ENCODE data around the gene MBOAT1.

DNA sequence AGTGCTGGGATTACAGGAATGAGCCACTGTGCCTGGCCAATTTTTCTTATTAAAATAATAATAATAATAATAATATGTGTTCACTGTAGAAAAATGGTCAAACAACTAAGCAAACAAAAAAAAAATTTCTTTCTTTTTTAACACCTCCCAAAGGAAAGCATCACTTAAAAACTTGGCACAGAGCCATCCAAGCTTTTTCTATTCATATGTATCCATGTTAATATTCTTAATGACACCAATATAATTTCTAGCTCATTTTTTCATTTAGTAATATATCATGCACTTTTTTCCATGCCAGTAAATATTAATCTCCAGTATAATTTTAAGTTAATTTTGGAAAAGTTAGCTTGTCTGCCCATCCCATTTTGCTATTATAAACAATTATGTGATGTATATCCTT lies 101.8 kb downstream of the MBOAT1 start:
- TF ChIP-seq, protein P1, sequence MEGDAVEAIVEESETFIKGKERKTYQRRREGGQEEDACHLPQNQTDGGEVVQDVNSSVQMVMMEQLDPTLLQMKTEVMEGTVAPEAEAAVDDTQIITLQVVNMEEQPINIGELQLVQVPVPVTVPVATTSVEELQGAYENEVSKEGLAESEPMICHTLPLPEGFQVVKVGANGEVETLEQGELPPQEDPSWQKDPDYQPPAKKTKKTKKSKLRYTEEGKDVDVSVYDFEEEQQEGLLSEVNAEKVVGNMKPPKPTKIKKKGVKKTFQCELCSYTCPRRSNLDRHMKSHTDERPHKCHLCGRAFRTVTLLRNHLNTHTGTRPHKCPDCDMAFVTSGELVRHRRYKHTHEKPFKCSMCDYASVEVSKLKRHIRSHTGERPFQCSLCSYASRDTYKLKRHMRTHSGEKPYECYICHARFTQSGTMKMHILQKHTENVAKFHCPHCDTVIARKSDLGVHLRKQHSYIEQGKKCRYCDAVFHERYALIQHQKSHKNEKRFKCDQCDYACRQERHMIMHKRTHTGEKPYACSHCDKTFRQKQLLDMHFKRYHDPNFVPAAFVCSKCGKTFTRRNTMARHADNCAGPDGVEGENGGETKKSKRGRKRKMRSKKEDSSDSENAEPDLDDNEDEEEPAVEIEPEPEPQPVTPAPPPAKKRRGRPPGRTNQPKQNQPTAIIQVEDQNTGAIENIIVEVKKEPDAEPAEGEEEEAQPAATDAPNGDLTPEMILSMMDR (conservative IDR thresholded peaks at IDR 0.05; ENCODE audit: low read length) = no peak
- no peak for TF ChIP-seq EZH2phosphoT487 (IDR thresholded peaks at IDR 0.05; ENCODE audit: borderline replicate concordance, low read depth, low read length)
